Stimulated activated naive B cell treated with anti-CD40 and anti-IgM and Interleukin-4, amounts not matched to agents 10 μg/mL and 1 μg/mL and 100 μg/mL, for 72 hours (primary cell): Measurements from ENCODE around the gene KDM4C.

Experiments used
- ATAC-seq, 2 donors: fragments of 150-1000 bp; cut with Tn5 transposase; replicated peaks; 2 replicates each; pipeline ENCODE4 v1.10.0; 2021; ENCODE audit warnings: moderate library complexity in 1 of 2
- DNase-seq: peaks from one replicate; pipeline ENCODE4 v3.0.0; 2021
- H3K27ac Mint-ChIP-seq: one replicate; pipeline ENCODE4 v1.8.0; 2022; ENCODE audit warnings: mild to moderate bottlenecking, mixed read lengths
- H3K27me3 Mint-ChIP-seq, 2 donors: one replicate each; pipeline ENCODE4 v1.8.0; 2022; ENCODE audit warnings: mixed read lengths in 2 of 2
- H3K36me3 Mint-ChIP-seq, 2 donors: one replicate each; pipeline ENCODE4 v1.8.0; 2022; ENCODE audit warnings: mixed read lengths in 2 of 2, mild to moderate bottlenecking in 1 of 2
- H3K4me1 Mint-ChIP-seq, 2 donors: one replicate each; pipeline ENCODE4 v1.8.0; 2022; ENCODE audit warnings: mixed read lengths in 2 of 2, mild to moderate bottlenecking in 1 of 2
- H3K4me3 Mint-ChIP-seq, 2 donors: one replicate each; pipeline ENCODE4 v1.8.0; 2022; ENCODE audit warnings: mild to moderate bottlenecking in 2 of 2, mixed read lengths in 2 of 2, moderate library complexity in 1 of 2
- H3K9me3 Mint-ChIP-seq, 2 donors: one replicate each; pipeline ENCODE4 v1.8.0; 2022; ENCODE audit warnings: mixed read lengths in 2 of 2, mild to moderate bottlenecking in 1 of 2

The KDM4C gene

GRCh38 chr9:7115606-7116005, 357.8 kb downstream of the KDM4C start:
- DNase-seq: no peak
- Mint-ChIP-seq H3K4me3 (no peak overlapping the region), H3K27me3 (no peaks in the 10 kb centered on the region), H3K9me3 (no peaks in the 10 kb centered on the region), H3K36me3 (peaks cover 17 to 41% of the 10 kb centered on the region in 2 donors), H3K4me1 (peaks cover 20 to 31% of the 10 kb centered on the region in 2 donors), H3K27ac (no peak overlapping the region)
- ATAC-seq: no peak

- Mint-ChIP-seq H3K36me3 (peaks cover 28 to 49% of the 10 kb centered on the region in 2 donors), H3K9me3 (peaks cover 0 to 5% of the 10 kb centered on the region in 2 donors)
Observed at GRCh38 chr9:7117676-7118561, 360.1 kb downstream of the KDM4C start.

GRCh38 chr9:7118633-7119032, 360.9 kb downstream of the KDM4C start:
- Mint-ChIP-seq H3K36me3 (peaks cover 34 to 53% of the 10 kb centered on the region in 2 donors), H3K9me3 (peaks cover 0 to 5% of the 10 kb centered on the region in 2 donors), H3K4me1 (peaks cover 21 to 36% of the 10 kb centered on the region in 2 donors), H3K27ac (no peak overlapping the region), H3K27me3 (no peaks in the 10 kb centered on the region), H3K4me3 (no peak overlapping the region)
- DNase-seq (no peak), ATAC-seq (peak; percentile 62 to 69)

More at GRCh38 chr9:7117676-7118561, 360.1 kb downstream of the KDM4C start:
- Mint-ChIP-seq H3K4me1 (peaks cover 21 to 36% of the 10 kb centered on the region in 2 donors), H3K4me3 (no peak overlapping the region), H3K27ac (peak overlapping the region; percentile 65), H3K27me3 (no peaks in the 10 kb centered on the region)
- ATAC-seq: peak; percentile 78 to 84
- DNase-seq: no peak

- H3K36me3 Mint-ChIP-seq: peaks cover 34 to 55% of the 10 kb centered on the region in 2 donors
- H3K27ac Mint-ChIP-seq: no peak overlapping the region
- DNase-seq: no peak
- ATAC-seq: no peak
- H3K27me3 Mint-ChIP-seq: no peaks in the 10 kb centered on the region
- peaks cover 0 to 5% of the 10 kb centered on the region in 2 donors for H3K9me3 Mint-ChIP-seq
- H3K4me1 Mint-ChIP-seq: peaks cover 21 to 36% of the 10 kb centered on the region in 2 donors
- no peak overlapping the region for H3K4me3 Mint-ChIP-seq
Observed at GRCh38 chr9:7119612-7120011, 361.8 kb downstream of the KDM4C start.

- no peak for DNase-seq
- Mint-ChIP-seq H3K4me1 (peaks cover 22 to 38% of the 10 kb centered on the region in 2 donors), H3K36me3 (peaks cover 40 to 50% of the 10 kb centered on the region in 2 donors), H3K4me3 (no peak overlapping the region), H3K27me3 (no peaks in the 10 kb centered on the region), H3K27ac (peak overlapping the region; percentile 31), H3K9me3 (peaks cover 0 to 5% of the 10 kb centered on the region in 2 donors)
- peak; percentile 61 to 79 for ATAC-seq
Observed at GRCh38 chr9:7121055-7121454, 363.3 kb downstream of the KDM4C start.

- ATAC-seq: no peak
- H3K4me1 Mint-ChIP-seq: peaks cover 22 to 37% of the 10 kb centered on the region in 2 donors
- no peaks in the 10 kb centered on the region for H3K27me3 Mint-ChIP-seq
- peaks cover 0 to 5% of the 10 kb centered on the region in 2 donors for H3K9me3 Mint-ChIP-seq
- peaks cover 42 to 52% of the 10 kb centered on the region in 2 donors for H3K36me3 Mint-ChIP-seq
- peak overlapping the region; percentile 57 for H3K27ac Mint-ChIP-seq
- H3K4me3 Mint-ChIP-seq: no peak overlapping the region
- no peak for DNase-seq
Observed at GRCh38 chr9:7121664-7122063, 363.9 kb downstream of the KDM4C start.

GRCh38 chr9:7123743-7124142, 366.0 kb downstream of the KDM4C start:
- Mint-ChIP-seq H3K27ac (no peak overlapping the region), H3K4me1 (peaks cover 13 to 26% of the 10 kb centered on the region in 2 donors), H3K36me3 (peaks cover 53 to 61% of the 10 kb centered on the region in 2 donors), H3K27me3 (no peaks in the 10 kb centered on the region), H3K9me3 (peaks cover 0 to 5% of the 10 kb centered on the region in 2 donors), H3K4me3 (no peak overlapping the region)
- no peak for DNase-seq
- ATAC-seq: no peak

- H3K27ac Mint-ChIP-seq: no peak overlapping the region
- peaks cover 7 to 19% of the 10 kb centered on the region in 2 donors for H3K4me1 Mint-ChIP-seq
- H3K9me3 Mint-ChIP-seq: peaks cover 0 to 5% of the 10 kb centered on the region in 2 donors
- no peak for ATAC-seq
- no peaks in the 10 kb centered on the region for H3K27me3 Mint-ChIP-seq
- peaks cover 61 to 65% of the 10 kb centered on the region in 2 donors for H3K36me3 Mint-ChIP-seq
- no peak for DNase-seq
- H3K4me3 Mint-ChIP-seq: no peak overlapping the region
Observed at GRCh38 chr9:7125231-7125630, 367.5 kb downstream of the KDM4C start.

- Mint-ChIP-seq H3K9me3 (no peaks in the 10 kb centered on the region), H3K27ac (no peak overlapping the region), H3K4me3 (no peak overlapping the region), H3K4me1 (peaks cover 2 to 7% of the 10 kb centered on the region in 2 donors), H3K36me3 (peaks cover 45 to 70% of the 10 kb centered on the region in 2 donors), H3K27me3 (no peaks in the 10 kb centered on the region)
- DNase-seq (no peak), ATAC-seq (no peak)
Observed at GRCh38 chr9:7129391-7129790, 371.6 kb downstream of the KDM4C start.

- Mint-ChIP-seq H3K4me3 (no peak overlapping the region), H3K9me3 (no peaks in the 10 kb centered on the region), H3K4me1 (peaks cover 0 to under 1% of the 10 kb centered on the region in 2 donors), H3K27ac (no peak overlapping the region), H3K36me3 (peaks cover 45 to 72% of the 10 kb centered on the region in 2 donors), H3K27me3 (no peaks in the 10 kb centered on the region)
- ATAC-seq: no peak
- DNase-seq: no peak
Observed at GRCh38 chr9:7130266-7130820, 372.6 kb downstream of the KDM4C start.

GRCh38 chr9:7132605-7133004, 374.8 kb downstream of the KDM4C start:
- ATAC-seq (no peak), DNase-seq (no peak)
- H3K27ac Mint-ChIP-seq: no peak overlapping the region
- H3K36me3 Mint-ChIP-seq: peaks cover 43 to 75% of the 10 kb centered on the region in 2 donors
- H3K4me1 Mint-ChIP-seq: no peaks in the 10 kb centered on the region
- no peak overlapping the region for H3K4me3 Mint-ChIP-seq
- H3K27me3 Mint-ChIP-seq: no peaks in the 10 kb centered on the region
- no peaks in the 10 kb centered on the region for H3K9me3 Mint-ChIP-seq

GRCh38 chr9:7135735-7136134, 378.0 kb downstream of the KDM4C start:
- ATAC-seq: no peak
- H3K9me3 Mint-ChIP-seq: no peaks in the 10 kb centered on the region
- peaks cover 33 to 69% of the 10 kb centered on the region in 2 donors for H3K36me3 Mint-ChIP-seq
- DNase-seq: no peak
- no peak overlapping the region for H3K27ac Mint-ChIP-seq
- H3K4me1 Mint-ChIP-seq: peaks cover 2 to 3% of the 10 kb centered on the region in 2 donors
- H3K27me3 Mint-ChIP-seq: no peaks in the 10 kb centered on the region
- H3K4me3 Mint-ChIP-seq: no peak overlapping the region

- ATAC-seq (no peak), DNase-seq (no peak)
- H3K36me3 Mint-ChIP-seq: peaks cover 37 to 68% of the 10 kb centered on the region in 2 donors
- H3K4me1 Mint-ChIP-seq: peaks cover 5 to 10% of the 10 kb centered on the region in 2 donors
- H3K9me3 Mint-ChIP-seq: no peaks in the 10 kb centered on the region
- no peak overlapping the region for H3K4me3 Mint-ChIP-seq
- no peak overlapping the region for H3K27ac Mint-ChIP-seq
- H3K27me3 Mint-ChIP-seq: no peaks in the 10 kb centered on the region
Observed at GRCh38 chr9:7137040-7137439, 379.3 kb downstream of the KDM4C start.

- no peaks in the 10 kb centered on the region for H3K9me3 Mint-ChIP-seq
- H3K36me3 Mint-ChIP-seq: peaks cover 40 to 66% of the 10 kb centered on the region in 2 donors
- no peak overlapping the region for H3K27ac Mint-ChIP-seq
- ATAC-seq: no peak
- H3K4me3 Mint-ChIP-seq: no peak overlapping the region
- H3K4me1 Mint-ChIP-seq: peaks cover 5 to 10% of the 10 kb centered on the region in 2 donors
- H3K27me3 Mint-ChIP-seq: no peaks in the 10 kb centered on the region
- DNase-seq: no peak
Observed at GRCh38 chr9:7137571-7137970, 379.8 kb downstream of the KDM4C start.
